ENCODE results near the gene MEI1. TPM values are rescaled to one million over a fixed set of nuclear protein-coding genes. Genes with fewer than 3 reads are reported as not detected.

Gene MEI1
- total RNA-seq, 1 experiment from 2014 or later, result 0.20 TPM

- Histone ChIP-seq H2BK5ac (ENCODE audit: insufficient read length, low read length) (no peak overlapping the region), H3K79me2 (ENCODE audit: insufficient read depth, low read length) (no peaks in the 10 kb centered on the region), H4K8ac (replicated peaks; ENCODE audit: insufficient read length, low read depth, low read length) (no peak overlapping the region), H3K14ac (ENCODE audit: insufficient read depth, low read length) (no peak overlapping the region), H2BK20ac (ENCODE audit: low read depth, low read length, poor library complexity, severe bottlenecking) (no peak overlapping the region), H3K27ac (ENCODE audit: insufficient read length, low read depth, low read length) (no peak overlapping the region), H2BK12ac (ENCODE audit: insufficient read length, low read depth, low read length) (no peak overlapping the region), H3K9me3 (ENCODE audit: control insufficient read depth, low read depth, low read length) (no peaks in the 10 kb centered on the region), H3K56ac (ENCODE audit: insufficient read length, low read depth, low read length) (no peak overlapping the region), H2BK120ac (ENCODE audit: low read depth, low read length, poor library complexity, severe bottlenecking) (no peak overlapping the region), H4K5ac (ENCODE audit: insufficient read length, low read depth, low read length) (no peak overlapping the region), H3T11ph (ENCODE audit: low read length) (no peak overlapping the region), H3K9ac (ENCODE audit: extremely low read depth, insufficient read length, low read length) (no peak overlapping the region), H3K4me1 (ENCODE audit: insufficient read depth, low read length) (peaks cover 5% of the 10 kb centered on the region; the same call in 1 of the 2 replicates), H3K79me1 (ENCODE audit: insufficient read depth, low read depth, low read length, poor library complexity, severe bottlenecking) (no peaks in the 10 kb centered on the region), H3K23me2 (ENCODE audit: insufficient read length, low read depth, low read length, poor library complexity, severe bottlenecking) (no peaks in the 10 kb centered on the region), H2BK15ac (ENCODE audit: low read depth, low read length) (no peak overlapping the region), H2AK5ac (ENCODE audit: insufficient read length, low read length) (no peak overlapping the region), H2AFZ (ENCODE audit: low read length) (no peak overlapping the region), H3K4ac (ENCODE audit: low read depth, low read length) (no peak overlapping the region), H3K23ac (ENCODE audit: insufficient read length, low read depth, low read length) (no peak overlapping the region), H4K91ac (ENCODE audit: insufficient read length, low read depth, low read length) (no peak overlapping the region), H3K27me3 (ENCODE audit: insufficient read depth, low read length) (no peaks in the 10 kb centered on the region), H3K4me2 (ENCODE audit: insufficient read depth, insufficient read length, low read length) (no peak overlapping the region), H4K20me1 (ENCODE audit: control insufficient read depth, insufficient read depth, insufficient read length) (no peaks in the 10 kb centered on the region), H3K18ac (ENCODE audit: insufficient read length, low read depth, low read length) (no peak overlapping the region)
- Mint-ChIP-seq H3K27me3 (ENCODE audit: low read depth) (no peaks in the 10 kb centered on the region; the same call in 1 of the 2 replicates), H3K27ac (peak overlapping the region in 2 of 3 experiments; percentile 12 to 26; a peak in 1 of 7 replicates), H3K4me1 (peaks cover 39 to 45% of the 10 kb centered on the region in 2 experiments), H3K9me3 (no peaks in the 10 kb centered on the region), H3K4me3 (no peak overlapping the region; a peak in 1 of 5 replicates), H3K36me3 (ENCODE audit: insufficient read depth in 1 of 3, low read depth in 3 of 3) (peaks cover 8 to 21% (median 15%) of the 10 kb centered on the region in 3 experiments; a peak in 6 of 7 replicates)
- TF ChIP-seq CTCF (conservative IDR thresholded peaks at IDR 0.05), result no peak
- no peak for DNase-seq
- no CpG with 5 or more reads among the region's 6 CpGs for WGBS (ENCODE audit: extremely low coverage, insufficient read length, low lambda C conversion rate)
Observed at GRCh38 chr22:41827671-41828070, 128.4 kb downstream of the MEI1 start.

Data from H9 (cell line).